Measurements from ENCODE around the gene TANK. TPM values are rescaled to one million over a fixed set of nuclear protein-coding genes. Genes with fewer than 3 reads are reported as not detected.

The TANK gene
- total and polyA plus RNA-seq, 2 of the 8 experiments (the other 6 are each of a cell fraction or from before 2014, with no cell fraction given), result 7.0 to 26.1 TPM

DNA sequence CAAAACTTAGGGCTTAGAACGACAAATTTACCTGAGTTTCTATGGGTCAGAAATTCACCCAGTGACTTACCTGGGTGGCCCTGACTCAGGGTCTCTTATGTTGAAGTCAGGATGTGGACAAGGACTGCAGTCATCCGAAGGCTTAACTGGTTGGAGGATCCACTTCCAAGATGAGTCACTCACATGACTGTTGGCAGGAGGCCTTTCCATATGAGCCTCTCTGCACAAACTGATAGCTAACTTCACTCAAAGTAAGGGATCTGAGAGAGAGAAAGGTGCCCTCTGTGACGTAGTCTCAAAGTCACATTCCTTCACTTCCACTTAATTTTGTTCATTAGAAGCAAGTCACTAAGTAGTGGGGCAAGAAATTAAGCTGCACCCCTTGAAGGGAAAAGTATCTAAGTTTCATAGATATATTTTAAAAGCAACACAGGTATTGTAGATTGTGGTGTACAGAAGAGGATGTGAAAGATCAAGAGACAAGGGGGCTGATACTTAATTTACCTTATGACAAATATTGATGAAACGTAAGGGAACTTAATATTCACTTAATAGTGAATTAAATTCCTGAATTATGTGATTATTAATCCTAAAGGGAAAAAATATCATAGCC, 48.4 kb downstream of the TANK start:
- Histone ChIP-seq H2BK15ac (ENCODE audit: low read length) (no peak overlapping the region), H3K9me3 (ENCODE audit: insufficient read depth in 2 of 2, low read depth in 1 of 2, low read length in 1 of 2) (no peaks in the 10 kb centered on the region), H3K4ac (replicated peaks; ENCODE audit: insufficient read length, low read depth, low read length) (no peak overlapping the region), H3K23me2 (ENCODE audit: low read depth, low read length) (no peaks in the 10 kb centered on the region), H3K18ac (ENCODE audit: extremely low read depth, low read length) (no peak overlapping the region), H3K79me1 (ENCODE audit: low read depth, low read length) (no peaks in the 10 kb centered on the region), H4K20me1 (replicated peaks in 1 of 2; ENCODE audit: control insufficient read depth in 1 of 2, insufficient read depth in 2 of 2, low read length in 2 of 2) (no peaks in the 10 kb centered on the region), H3K4me3 (ENCODE audit: extremely low read depth in 1 of 4, insufficient read depth in 2 of 4, low read depth in 3 of 4, low read length in 4 of 4) (no peak overlapping the region), H3K79me2 (ENCODE audit: control insufficient read depth in 1 of 2, insufficient read depth in 2 of 2, low read length in 2 of 2) (no peaks in the 10 kb centered on the region), H2BK5ac (ENCODE audit: low read depth, low read length) (no peak overlapping the region), H3K36me3 (ENCODE audit: control insufficient read depth in 2 of 4, insufficient read depth in 4 of 4, low read length in 3 of 4) (peaks cover 0 to 8% (median 2%) of the 10 kb centered on the region in 4 experiments; a peak in 3 of 8 replicates), H4K91ac (replicated peaks; ENCODE audit: insufficient read length, low read length) (no peak overlapping the region), H3K23ac (ENCODE audit: insufficient read length) (no peak overlapping the region), H2AFZ (ENCODE audit: low read length) (no peak overlapping the region), H3K14ac (ENCODE audit: insufficient read length) (no peak overlapping the region), H3K56ac (replicated peaks; ENCODE audit: insufficient read length, low read depth, low read length) (no peak overlapping the region), H3K27ac (ENCODE audit: low read depth, low read length) (no peak overlapping the region), H2AK5ac (ENCODE audit: low read depth, low read length) (no peak overlapping the region), H4K5ac (ENCODE audit: insufficient read length, low read depth, low read length) (no peak overlapping the region), H2BK120ac (replicated peaks; ENCODE audit: low read depth, low read length) (no peak overlapping the region), H3K27me3 (replicated peaks in 1 of 4; ENCODE audit: control insufficient read depth in 3 of 4, extremely low read depth in 1 of 4, insufficient read depth in 3 of 4, low read length in 3 of 4) (no peaks in the 10 kb centered on the region), H2BK12ac (ENCODE audit: low read depth, low read length) (no peak overlapping the region), H3K4me1 (replicated peaks in 1 of 4; ENCODE audit: control insufficient read depth in 3 of 4, insufficient read depth in 4 of 4, low read length in 3 of 4) (no peaks in the 10 kb centered on the region), H3K9ac (replicated peaks in 1 of 4; ENCODE audit: extremely low read depth in 1 of 4, low read depth in 3 of 4, low read length in 3 of 4) (no peak overlapping the region), H3K4me2 (ENCODE audit: insufficient read depth in 1 of 2, low read depth in 2 of 2, low read length in 2 of 2) (no peak overlapping the region), H4K8ac (ENCODE audit: extremely low read depth, insufficient read depth, low read length) (no peak overlapping the region), H2BK20ac (ENCODE audit: low read length) (no peak overlapping the region)
- POLR2A ChIA-PET (ENCODE audit: partially characterized antibody), result no interaction called here
- FAIRE-seq (no peak), DNase-seq (ENCODE audit: low read depth in 1 of 2, low spot score in 2 of 2) (no peak)
- CTCF ChIA-PET (ENCODE audit: partially characterized antibody), result no interaction called here
- WGBS, 2 experiments (ENCODE audit: extremely low coverage in 1 of 2, insufficient coverage in 1 of 2, insufficient read length in 1 of 2, insufficient replicate concordance in 2 of 2, low coverage in 1 of 2, low lambda C conversion rate in 2 of 2, missing lambda C conversion rate in 1 of 2), result 89% methylated on average over 4 of the region's 4 CpGs; no CpG with 5 or more reads in 1 of the 2 experiments
- no peak for TF ChIP-seq SP1 (IDR thresholded peaks at IDR 0.05; ENCODE audit: low read depth, low read length)
- no peak for TF ChIP-seq RAD21 (IDR thresholded peaks at IDR 0.05 in 1 of 2, conservative IDR thresholded peaks at IDR 0.05 in 1 of 2; ENCODE audit: low read depth in 2 of 2, low read length in 2 of 2)
- no peak for TF ChIP-seq SP2 (IDR thresholded peaks at IDR 0.05; ENCODE audit: low read length)
- no peak for TF ChIP-seq TCF12 (IDR thresholded peaks at IDR 0.05; ENCODE audit: low read depth, low read length)
- TF ChIP-seq RNF2 (IDR thresholded peaks at IDR 0.05; ENCODE audit: borderline replicate concordance, low read depth, low read length, missing control alignments, poor library complexity, severe bottlenecking), result no peak
- TF ChIP-seq SAP30 (IDR thresholded peaks at IDR 0.05; ENCODE audit: insufficient read depth, insufficient replicate concordance, low read length), result no peak
- TF ChIP-seq CTBP2 (IDR thresholded peaks at IDR 0.05; ENCODE audit: borderline replicate concordance, insufficient read depth, insufficient read length, low read length), result no peak
- no peak for TF ChIP-seq CBX5 (IDR thresholded peaks at IDR 0.05; ENCODE audit: low read depth, low read length)
- TF ChIP-seq YY1 (IDR thresholded peaks at IDR 0.05; ENCODE audit: low read depth, low read length), result no peak
- no peak for TF ChIP-seq GABPA (IDR thresholded peaks at IDR 0.05; ENCODE audit: borderline replicate concordance, insufficient read depth, low read length)
- TF ChIP-seq EZH2 (IDR thresholded peaks at IDR 0.05; ENCODE audit: low read depth, low read length, severe bottlenecking), result no peak
- TF ChIP-seq, protein P1, sequence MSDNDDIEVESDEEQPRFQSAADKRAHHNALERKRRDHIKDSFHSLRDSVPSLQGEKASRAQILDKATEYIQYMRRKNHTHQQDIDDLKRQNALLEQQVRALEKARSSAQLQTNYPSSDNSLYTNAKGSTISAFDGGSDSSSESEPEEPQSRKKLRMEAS (IDR thresholded peaks at IDR 0.05), result no peak
- no peak for TF ChIP-seq SIRT6 (IDR thresholded peaks at IDR 0.05; ENCODE audit: low read length)

Data from H1 (cell line).